Keratinocyte (primary cell): ENCODE data around the gene AGTPBP1. TPM values are rescaled to one million over a fixed set of nuclear protein-coding genes. Genes with fewer than 3 reads are reported as not detected.

Experiments
- DNase-seq: peaks from one replicate; pipeline ENCODE4 v3.0.0-alpha.2; 2011; ENCODE audit warnings: low read depth, missing footprints, low spot score
- FAIRE-seq: peaks from 2 replicates; lab custom pipeline; 2011; peaks lifted over from hg19 to GRCh38; lab: Jason Lieb, UNC
- H2AFZ ChIP-seq: 2 replicates; pipeline ENCODE4 v1.6.0; 2012; ENCODE audit warnings: low read length, control low read depth, inconsistent platforms; ENCODE audit not compliant: control insufficient read depth
- H3K27ac ChIP-seq: 2 replicates; pipeline ENCODE4 v1.5.1; 2011; ENCODE audit warnings: low read length; ENCODE audit not compliant: control insufficient read depth, insufficient read depth
- H3K27me3 ChIP-seq: 3 replicates; pipeline ENCODE4 v1.6.0; 2011; ENCODE audit warnings: low read length; ENCODE audit not compliant: control insufficient read depth, insufficient read depth; ENCODE audit errors: extremely low read depth
- H3K36me3 ChIP-seq, 2 experiments: 2 replicates in 1 of 2; 3 replicates in 1 of 2; pipeline ENCODE4 v1.5.1; 2011; ENCODE audit warnings: low read length in 2 of 2, mild to moderate bottlenecking in 1 of 2; ENCODE audit not compliant: control insufficient read depth in 2 of 2, insufficient read depth in 2 of 2; ENCODE audit errors: extremely low read depth in 1 of 2
- H3K4me1 ChIP-seq: 3 replicates; pipeline ENCODE4 v1.5.1; 2011; ENCODE audit warnings: low read length; ENCODE audit not compliant: control insufficient read depth, insufficient read depth; ENCODE audit errors: extremely low read depth
- H3K4me2 ChIP-seq: 3 replicates; pipeline ENCODE4 v1.6.0; 2011; ENCODE audit warnings: low read depth, low read length; ENCODE audit not compliant: control insufficient read depth, insufficient read depth; ENCODE audit errors: extremely low read depth
- H3K4me3 ChIP-seq, 3 experiments: fragments of 200-600 bp in 1 of 3; sonication (generic) in 1 of 3; 2 replicates in 2 of 3; 3 replicates in 1 of 3; pipeline ENCODE4 v1.5.1; 2011 to 2016; ENCODE audit warnings: low read length in 3 of 3, mild to moderate bottlenecking in 3 of 3, control low read depth in 2 of 3, inconsistent platforms in 1 of 3, low read depth in 1 of 3, mixed read lengths in 1 of 3, mixed run types in 1 of 3, moderate library complexity in 1 of 3; ENCODE audit not compliant: control insufficient read depth in 2 of 3, insufficient read depth in 2 of 3; ENCODE audit errors: extremely low read depth in 1 of 3
- H3K79me2 ChIP-seq: 2 replicates; pipeline ENCODE4 v1.6.0; 2012; ENCODE audit warnings: low read length; ENCODE audit not compliant: control insufficient read depth, insufficient read depth
- H3K9ac ChIP-seq: 3 replicates; pipeline ENCODE4 v1.6.0; 2011; ENCODE audit warnings: low read length; ENCODE audit not compliant: control insufficient read depth, insufficient read depth; ENCODE audit errors: extremely low read depth
- H3K9me1 ChIP-seq: 3 replicates; pipeline ENCODE4 v1.6.0; 2011; ENCODE audit warnings: low read length; ENCODE audit not compliant: control insufficient read depth, insufficient read depth; ENCODE audit errors: extremely low read depth
- H3K9me3 ChIP-seq: 2 replicates; pipeline ENCODE4 v1.5.1; 2012; ENCODE audit warnings: low read depth, low read length; ENCODE audit not compliant: control insufficient read depth
- H4K20me1 ChIP-seq: 3 replicates; pipeline ENCODE4 v1.6.0; 2011; ENCODE audit warnings: low read length; ENCODE audit not compliant: control insufficient read depth, insufficient read depth; ENCODE audit errors: extremely low read depth
- CTCF ChIP-seq, 3 experiments: IDR thresholded peaks in 1 of 3; conservative IDR thresholded peaks in 1 of 3; optimal IDR thresholded peaks in 1 of 3; 2 replicates in 2 of 3; 3 replicates in 1 of 3; pipeline versions ENCODE3 to v1.5.1; 2011; ENCODE audit warnings: low read length in 3 of 3, mild to moderate bottlenecking in 3 of 3, moderate library complexity in 2 of 3, control low read depth in 1 of 3, inconsistent platforms in 1 of 3; ENCODE audit not compliant: insufficient read depth in 2 of 3; ENCODE audit errors: extremely low read depth in 1 of 3
- EZH2 ChIP-seq: IDR thresholded peaks from one replicate; pipeline ENCODE4 v1.6.1; 2012; ENCODE audit warnings: inconsistent platforms, mild to moderate bottlenecking, low read length, moderate library complexity
- dilution Hi-C: fragments of 300-500 bp; cut with MboI; formaldehyde crosslinking; loops from one replicate; pipeline ENCODE4 v1.7.0; 2020; ENCODE audit warnings: low sequenced_read_pairs; ENCODE audit not compliant: extremely low pct_ligation_motif_present
- polyA plus RNA-seq, 5 experiments: library from polyadenylated mRNA; depleted of rRNA in 3 of 5; stranded (reverse) in 3 of 5; stranded (forward) in 1 of 5; unstranded in 1 of 5; fragments of >200 nt; gene quantifications; 1 replicate in 1 of 5; 2 replicates in 3 of 5; 3 replicates in 1 of 5; pipeline versions ENCODE4 v1.2.1 to v1.2.3, GENCODE V29; 2011 to 2012; ENCODE audit warnings: missing spikeins in 2 of 5, low read depth in 1 of 5, low replicate concordance in 1 of 5

AGTPBP1 gene
- polyA plus RNA-seq, 1 donor (not counting 4 experiments of a cell fraction or from before 2014, with no cell fraction given) = 11.1 TPM

DNA sequence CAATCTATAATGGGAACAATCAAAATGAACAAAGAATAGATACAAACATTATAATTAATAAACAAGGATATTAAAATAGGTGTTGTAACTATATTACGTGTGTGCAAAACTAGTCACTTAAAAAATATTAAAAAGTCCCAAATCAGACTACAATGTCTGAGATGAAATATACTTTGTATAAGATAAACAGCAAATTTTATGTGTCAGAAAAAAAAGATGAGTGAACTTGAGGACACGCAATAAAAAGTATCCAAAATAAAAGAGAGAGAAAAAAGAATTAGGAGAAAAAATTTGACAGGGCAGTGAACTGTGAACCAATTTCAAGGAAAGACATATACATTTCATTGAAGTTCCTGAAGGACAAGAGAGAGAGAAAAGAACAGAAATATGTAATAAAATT, 37.0 kb downstream of the AGTPBP1 start:
- no peak overlapping the region for H3K9ac ChIP-seq
- no peak overlapping the region for H3K4me2 ChIP-seq
- no peak overlapping the region for H3K4me3 ChIP-seq
- DNase-seq (no peak), FAIRE-seq (no peak)
- H3K79me2 ChIP-seq = no peaks in the 10 kb centered on the region
- H3K9me3 ChIP-seq = no peaks in the 10 kb centered on the region
- no peak overlapping the region for H2AFZ ChIP-seq
- dilution Hi-C loops = no loop called here
- H3K27me3 ChIP-seq = no peaks in the 10 kb centered on the region
- no peak for TF ChIP-seq EZH2
- TF ChIP-seq CTCF (optimal IDR thresholded peaks at IDR 0.05 in 1 of 3, IDR thresholded peaks at IDR 0.05 in 1 of 3, conservative IDR thresholded peaks at IDR 0.05 in 1 of 3; ENCODE audit: extremely low read depth in 1 of 3, insufficient read depth in 2 of 3, low read length in 3 of 3) = no peak
- no peak overlapping the region for H3K27ac ChIP-seq
- no peaks in the 10 kb centered on the region for H3K9me1 ChIP-seq
- no peaks in the 10 kb centered on the region for H4K20me1 ChIP-seq
- no peaks in the 10 kb centered on the region for H3K36me3 ChIP-seq
- no peaks in the 10 kb centered on the region for H3K4me1 ChIP-seq

- Histone ChIP-seq H3K4me2 (no peak overlapping the region), H2AFZ (no peak overlapping the region), H3K9ac (no peak overlapping the region), H3K27me3 (no peaks in the 10 kb centered on the region), H4K20me1 (no peaks in the 10 kb centered on the region), H3K79me2 (no peaks in the 10 kb centered on the region), H3K4me1 (no peaks in the 10 kb centered on the region), H3K27ac (no peak overlapping the region), H3K9me3 (no peaks in the 10 kb centered on the region), H3K9me1 (no peaks in the 10 kb centered on the region), H3K36me3 (no peaks in the 10 kb centered on the region), H3K4me3 (no peak overlapping the region)
- dilution Hi-C loops = no loop called here
- DNase-seq (no peak), FAIRE-seq (no peak)
- TF ChIP-seq CTCF (optimal IDR thresholded peaks at IDR 0.05 in 1 of 3, IDR thresholded peaks at IDR 0.05 in 1 of 3, conservative IDR thresholded peaks at IDR 0.05 in 1 of 3; ENCODE audit: extremely low read depth in 1 of 3, insufficient read depth in 2 of 3, low read length in 3 of 3) = no peak
- no peak for TF ChIP-seq EZH2
These were observed 38.4 kb downstream of the AGTPBP1 start for GRCh38 chr9:85703398-85703797.
